ENCODE measurements around the gene DENND1B. TPM values are rescaled to one million over a fixed set of nuclear protein-coding genes. Genes with fewer than 3 reads are reported as not detected.
A peak's percentile ranks its signal among the peaks of the same experiment; 100 is the strongest.

The DENND1B gene
- polyA plus RNA-seq, 1 donor (not counting 4 experiments of a cell fraction or from before 2014, with no cell fraction given), result 7.6 TPM

- peaks cover 5% of the 10 kb centered on the region for H3K9me3 ChIP-seq (ENCODE audit: control insufficient read depth, low read depth, low read length)
- DNase-seq (ENCODE audit: low read depth, low spot score) (no peak), FAIRE-seq (peak; percentile 91)
- dilution Hi-C loops (cut with MboI; ENCODE audit: extremely low pct_ligation_motif_present, low sequenced_read_pairs), result no loop called here
- no peak overlapping the region for H3K9ac ChIP-seq (ENCODE audit: control insufficient read depth, extremely low read depth, insufficient read depth, low read length)
- no peaks in the 10 kb centered on the region for H3K36me3 ChIP-seq (ENCODE audit: control insufficient read depth in 2 of 2, extremely low read depth in 1 of 2, insufficient read depth in 2 of 2, low read length in 2 of 2)
- no peak overlapping the region for H2AFZ ChIP-seq (ENCODE audit: control insufficient read depth, low read length)
- H3K79me2 ChIP-seq (ENCODE audit: control insufficient read depth, insufficient read depth, low read length), result peaks cover 2% of the 10 kb centered on the region
- no peak for TF ChIP-seq CTCF (optimal IDR thresholded peaks at IDR 0.05 in 1 of 3, IDR thresholded peaks at IDR 0.05 in 1 of 3, conservative IDR thresholded peaks at IDR 0.05 in 1 of 3; ENCODE audit: extremely low read depth in 1 of 3, insufficient read depth in 2 of 3, low read length in 3 of 3)
- TF ChIP-seq EZH2 (IDR thresholded peaks at IDR 0.05; ENCODE audit: low read length), result no peak
- H3K4me3 ChIP-seq (ENCODE audit: control insufficient read depth in 2 of 3, extremely low read depth in 1 of 3, insufficient read depth in 2 of 3, low read depth in 1 of 3, low read length in 3 of 3), result peak overlapping the region in 1 of 3 experiments; percentile 26
- H3K4me1 ChIP-seq (ENCODE audit: control insufficient read depth, extremely low read depth, insufficient read depth, low read length), result peaks cover 15% of the 10 kb centered on the region
- no peaks in the 10 kb centered on the region for H3K27me3 ChIP-seq (ENCODE audit: control insufficient read depth, extremely low read depth, insufficient read depth, low read length)
- H3K9me1 ChIP-seq (ENCODE audit: control insufficient read depth, extremely low read depth, insufficient read depth, low read length), result no peaks in the 10 kb centered on the region
- H3K27ac ChIP-seq (ENCODE audit: control insufficient read depth, insufficient read depth, low read length), result no peak overlapping the region
- no peaks in the 10 kb centered on the region for H4K20me1 ChIP-seq (ENCODE audit: control insufficient read depth, extremely low read depth, insufficient read depth, low read length)
- peak overlapping the region; percentile 33 for H3K4me2 ChIP-seq (ENCODE audit: control insufficient read depth, extremely low read depth, insufficient read depth, low read depth, low read length)
These were observed 91.3 kb downstream of the DENND1B start for GRCh38 chr1:197683895-197684553.

GRCh38 chr1:197683280-197683679 is 92.0 kb downstream of the DENND1B start:
- dilution Hi-C loops (cut with MboI; ENCODE audit: extremely low pct_ligation_motif_present, low sequenced_read_pairs), result no loop called here
- DNase-seq (ENCODE audit: low read depth, low spot score) (no peak), FAIRE-seq (no peak)
- no peak overlapping the region for H3K27ac ChIP-seq (ENCODE audit: control insufficient read depth, insufficient read depth, low read length)
- peaks cover 1% of the 10 kb centered on the region for H3K9me3 ChIP-seq (ENCODE audit: control insufficient read depth, low read depth, low read length)
- no peaks in the 10 kb centered on the region for H4K20me1 ChIP-seq (ENCODE audit: control insufficient read depth, extremely low read depth, insufficient read depth, low read length)
- H3K27me3 ChIP-seq (ENCODE audit: control insufficient read depth, extremely low read depth, insufficient read depth, low read length), result no peaks in the 10 kb centered on the region
- no peak overlapping the region for H3K4me3 ChIP-seq (ENCODE audit: control insufficient read depth in 2 of 3, extremely low read depth in 1 of 3, insufficient read depth in 2 of 3, low read depth in 1 of 3, low read length in 3 of 3)
- no peaks in the 10 kb centered on the region for H3K79me2 ChIP-seq (ENCODE audit: control insufficient read depth, insufficient read depth, low read length)
- no peak overlapping the region for H3K9ac ChIP-seq (ENCODE audit: control insufficient read depth, extremely low read depth, insufficient read depth, low read length)
- H3K4me2 ChIP-seq (ENCODE audit: control insufficient read depth, extremely low read depth, insufficient read depth, low read depth, low read length), result peak overlapping the region; percentile 33
- H3K4me1 ChIP-seq (ENCODE audit: control insufficient read depth, extremely low read depth, insufficient read depth, low read length), result peaks cover 15% of the 10 kb centered on the region
- H3K36me3 ChIP-seq (ENCODE audit: control insufficient read depth in 2 of 2, extremely low read depth in 1 of 2, insufficient read depth in 2 of 2, low read length in 2 of 2), result no peaks in the 10 kb centered on the region
- no peaks in the 10 kb centered on the region for H3K9me1 ChIP-seq (ENCODE audit: control insufficient read depth, extremely low read depth, insufficient read depth, low read length)
- H2AFZ ChIP-seq (ENCODE audit: control insufficient read depth, low read length), result no peak overlapping the region
- TF ChIP-seq CTCF (optimal IDR thresholded peaks at IDR 0.05 in 1 of 3, IDR thresholded peaks at IDR 0.05 in 1 of 3, conservative IDR thresholded peaks at IDR 0.05 in 1 of 3; ENCODE audit: extremely low read depth in 1 of 3, insufficient read depth in 2 of 3, low read length in 3 of 3) (no peak), EZH2 (IDR thresholded peaks at IDR 0.05; ENCODE audit: low read length) (no peak)
